Endodermal cell (in vitro differentiated cells): ENCODE measurements around the gene PPP1R1B. TPM values are rescaled to one million over a fixed set of nuclear protein-coding genes. Genes with fewer than 3 reads are reported as not detected.

Experiments used
- DNase-seq: peaks from one replicate; pipeline ENCODE4 v3.0.0-alpha.2; 2017
- H3K27ac ChIP-seq: 2 replicates; pipeline ENCODE4 v1.5.1; 2013; ENCODE audit warnings: mild to moderate bottlenecking, low read depth, low read length, moderate library complexity
- H3K27me3 ChIP-seq: 2 replicates; pipeline ENCODE4 v1.6.1; 2013; ENCODE audit warnings: mild to moderate bottlenecking, low read length, moderate library complexity; ENCODE audit not compliant: insufficient read depth, control insufficient read depth, poor library complexity, severe bottlenecking
- H3K36me3 ChIP-seq: 2 replicates; pipeline ENCODE4 v1.7.0; 2013; ENCODE audit warnings: mild to moderate bottlenecking, low read length, moderate library complexity; ENCODE audit not compliant: control insufficient read depth, insufficient read depth
- H3K4me1 ChIP-seq: one replicate; pipeline ENCODE4 v1.7.0; 2013; ENCODE audit warnings: low read length; ENCODE audit not compliant: control insufficient read depth, insufficient read depth
- H3K4me3 ChIP-seq: 2 replicates; pipeline ENCODE4 v1.5.1; 2013; ENCODE audit warnings: mild to moderate bottlenecking, low read length, moderate library complexity
- H3K9ac ChIP-seq: 2 replicates; pipeline ENCODE4 v1.6.1; 2013; ENCODE audit warnings: mild to moderate bottlenecking, low read length, moderate library complexity; ENCODE audit not compliant: poor library complexity, severe bottlenecking; ENCODE audit errors: extremely low read depth
- H3K9me3 ChIP-seq: 2 replicates; pipeline ENCODE4 v1.6.1; 2013; ENCODE audit warnings: mild to moderate bottlenecking, low read length, moderate library complexity; ENCODE audit not compliant: control insufficient read depth
- H3K27ac Mint-ChIP-seq: 2 replicates; pipeline ENCODE4 v1.8.0; 2020; ENCODE audit warnings: mixed read lengths
- H3K27me3 Mint-ChIP-seq: 2 replicates; pipeline ENCODE4 v1.8.0; 2021; ENCODE audit warnings: mild to moderate bottlenecking, mixed read lengths; ENCODE audit not compliant: insufficient read depth
- H3K36me3 Mint-ChIP-seq: 2 replicates; pipeline ENCODE4 v1.8.0; 2020; ENCODE audit warnings: low read depth, mixed read lengths
- H3K4me1 Mint-ChIP-seq: 2 replicates; pipeline ENCODE4 v1.8.0; 2020; ENCODE audit warnings: mixed read lengths
- H3K4me3 Mint-ChIP-seq: 2 replicates; pipeline ENCODE4 v1.8.0; 2020; ENCODE audit warnings: mild to moderate bottlenecking, moderate library complexity, mixed read lengths
- H3K9me3 Mint-ChIP-seq: 2 replicates; pipeline ENCODE4 v1.8.0; 2020; ENCODE audit warnings: mild to moderate bottlenecking, mixed read lengths
- CTCF ChIP-seq: fragments of 200-600 bp; sonication (generic); conservative IDR thresholded peaks from 2 replicates; pipeline ENCODE4 v1.5.0; 2021; ENCODE audit warnings: antibody characterized with exemption, mild to moderate bottlenecking
- WGBS, 2 experiments: methylation state at CpG; one replicate each; pipeline versions ENCODE4 v1.1.5 to v1.1.7; 2013; ENCODE audit warnings: missing lambda C conversion rate in 2 of 2, mixed read lengths in 1 of 2; ENCODE audit not compliant: insufficient coverage in 1 of 2, insufficient read length in 1 of 2; 5-methylcytosine and 5-hydroxymethylcytosine counted together
- total RNA-seq, 2 donors: library from RNA; stranded (reverse); fragmentation: NEBNext Ultra II Directional in 1 of 2; extraction: Animal tissue kit (Norgen Biotek cat#: 25700) in 1 of 2; gene quantifications; 2 replicates in 1 of 2; 3 replicates in 1 of 2; pipeline ENCODE4 v1.2.1, GENCODE V29; 2021

The PPP1R1B gene
- total RNA-seq, 2 donors from 2014 or later = 1.0 to 2.1 TPM

- Histone ChIP-seq H3K27me3 (no peaks in the 10 kb centered on the region), H3K4me1 (no peaks in the 10 kb centered on the region), H3K27ac (no peak overlapping the region), H3K4me3 (no peak overlapping the region), H3K9me3 (no peaks in the 10 kb centered on the region), H3K9ac (no peak overlapping the region), H3K36me3 (peaks cover 11% of the 10 kb centered on the region)
- no peak overlapping the region for H3K27ac Mint-ChIP-seq
- DNase-seq = no peak
- no peak for TF ChIP-seq CTCF
- H3K4me3 Mint-ChIP-seq = no peak overlapping the region
- peaks cover 6% of the 10 kb centered on the region for H3K4me1 Mint-ChIP-seq
- peaks cover 26% of the 10 kb centered on the region for H3K36me3 Mint-ChIP-seq
- WGBS, 2 experiments = 78% methylated on average over 3 of the region's 3 CpGs; no CpG with 5 or more reads in 1 of the 2 experiments
- no peaks in the 10 kb centered on the region for H3K27me3 Mint-ChIP-seq
- no peaks in the 10 kb centered on the region for H3K9me3 Mint-ChIP-seq
These were observed 32.0 kb downstream of the PPP1R1B start for GRCh38 chr17:39658760-39659159.

GRCh38 chr17:39659279-39660010 lies 32.7 kb downstream of the PPP1R1B start:
- Histone ChIP-seq H3K9ac (no peak overlapping the region), H3K9me3 (no peaks in the 10 kb centered on the region), H3K36me3 (peaks cover 11% of the 10 kb centered on the region), H3K4me1 (no peaks in the 10 kb centered on the region), H3K27me3 (no peaks in the 10 kb centered on the region), H3K4me3 (no peak overlapping the region), H3K27ac (no peak overlapping the region)
- Mint-ChIP-seq H3K27ac (no peak overlapping the region), H3K4me3 (no peak overlapping the region), H3K9me3 (no peaks in the 10 kb centered on the region), H3K36me3 (peaks cover 26% of the 10 kb centered on the region), H3K4me1 (peaks cover 9% of the 10 kb centered on the region), H3K27me3 (no peaks in the 10 kb centered on the region)
- 90 to 97% methylated on average over 6 to 15 of the region's 15 CpGs for WGBS, 2 experiments
- DNase-seq = no peak
- TF ChIP-seq CTCF = no peak

- peaks cover 22% of the 10 kb centered on the region for H3K36me3 Mint-ChIP-seq
- H3K27me3 ChIP-seq = no peaks in the 10 kb centered on the region
- no peak overlapping the region for H3K27ac ChIP-seq
- no peaks in the 10 kb centered on the region for H3K9me3 Mint-ChIP-seq
- no peak for TF ChIP-seq CTCF
- DNase-seq = no peak
- H3K4me1 ChIP-seq = no peaks in the 10 kb centered on the region
- no peak overlapping the region for H3K4me3 Mint-ChIP-seq
- H3K36me3 ChIP-seq = peaks cover 11% of the 10 kb centered on the region
- H3K9me3 ChIP-seq = no peaks in the 10 kb centered on the region
- WGBS, 2 experiments = 90 to 100% methylated on average over 3 to 5 of the region's 5 CpGs
- no peak overlapping the region for H3K27ac Mint-ChIP-seq
- H3K27me3 Mint-ChIP-seq = peaks cover 3% of the 10 kb centered on the region
- H3K4me1 Mint-ChIP-seq = peaks cover 9% of the 10 kb centered on the region
- no peak overlapping the region for H3K9ac ChIP-seq
- no peak overlapping the region for H3K4me3 ChIP-seq
These were observed 33.2 kb downstream of the PPP1R1B start for GRCh38 chr17:39660011-39660360.
